ENCODE measurements around the gene DAPK3. TPM values are rescaled to one million over a fixed set of nuclear protein-coding genes. Genes with fewer than 3 reads are reported as not detected.

DAPK3 gene
- polyA plus RNA-seq, 2 of the 4 experiments (the other 2 are of a cell fraction) = 33.0 to 54.9 TPM

GRCh38 chr19:3919793-3920192 is 51.1 kb downstream of the DAPK3 start:
- H3K4me2 ChIP-seq = no peak overlapping the region
- FAIRE-seq (no peak), DNase-seq (ENCODE audit: low read depth in 1 of 2, low spot score in 1 of 2) (no peak), ATAC-seq (no peak)
- H3K27ac ChIP-seq = no peak overlapping the region
- 58% methylated on average over 8 of the region's 8 CpGs for WGBS (ENCODE audit: missing lambda C conversion rate)
- ChIA-PET POLR2A (no interaction called here), CTCF (interaction anchor here (0.6 to 1.2 kb wide), 2 partner anchors 10 to 15 kb away, joined by 3 to 5 read pairs; no protein-coding TSS in a partner anchor)
- no peaks in the 10 kb centered on the region for H3K4me1 ChIP-seq
- H3K9me3 ChIP-seq = peaks cover 13% of the 10 kb centered on the region; the same call in 1 of the 3 replicates
- no peak for TF ChIP-seq GATA3 (IDR thresholded peaks at IDR 0.05; ENCODE audit: borderline replicate concordance)
- TF ChIP-seq PBX3 (IDR thresholded peaks at IDR 0.05) = no peak
- no peak for TF ChIP-seq TFCP2L1 (CRISPR knock-in tag; IDR thresholded peaks at IDR 0.05)
- no peak overlapping the region for H3K4me3 ChIP-seq

GRCh38 chr19:3916033-3916432 is 54.9 kb downstream of the DAPK3 start:
- H3K4me1 ChIP-seq = no peaks in the 10 kb centered on the region
- no peak for FAIRE-seq
- no peak for DNase-seq (ENCODE audit: low read depth in 1 of 2, low spot score in 1 of 2)
- POLR2A ChIA-PET = interaction anchor here (0.7 kb wide), 1 partner anchor 1544 kb away, joined by 3 read pairs; no protein-coding TSS in a partner anchor
- WGBS (ENCODE audit: missing lambda C conversion rate) = 51% methylated on average over 5 of the region's 5 CpGs
- H3K4me2 ChIP-seq = no peak overlapping the region
- no peak for TF ChIP-seq EP300 (IDR thresholded peaks at IDR 0.05)
- TF ChIP-seq ELK1 (IDR thresholded peaks at IDR 0.05; ENCODE audit: low read depth, low read length) = no peak
- no peak for TF ChIP-seq ZSCAN20 (CRISPR knock-in tag; IDR thresholded peaks at IDR 0.05)
- TF ChIP-seq REST (IDR thresholded peaks at IDR 0.05) = no peak
- no peak for TF ChIP-seq MAX (IDR thresholded peaks at IDR 0.05)
- TF ChIP-seq HOXB13 (CRISPR knock-in tag; IDR thresholded peaks at IDR 0.05; ENCODE audit: low read depth) = no peak
- no peak for TF ChIP-seq HDAC2 (IDR thresholded peaks at IDR 0.05)
- no peak for TF ChIP-seq KDM1A (IDR thresholded peaks at IDR 0.05; ENCODE audit: low read depth)
- no peak for TF ChIP-seq NPAS2 (CRISPR knock-in tag; IDR thresholded peaks at IDR 0.05; ENCODE audit: borderline replicate concordance)
- no peak for TF ChIP-seq KDM5A (IDR thresholded peaks at IDR 0.05)
- TF ChIP-seq ZC3H11A (IDR thresholded peaks at IDR 0.05) = no peak
- no peak for TF ChIP-seq RCOR1 (IDR thresholded peaks at IDR 0.05; ENCODE audit: low read depth, low read length)
- no peak for TF ChIP-seq RFX5 (IDR thresholded peaks at IDR 0.05)
- ATAC-seq = no peak
- no peak overlapping the region for H3K27ac ChIP-seq
- H3K9me3 ChIP-seq = peaks cover 6% of the 10 kb centered on the region; the same call in 1 of the 3 replicates
- CTCF ChIA-PET = no interaction called here
- no peak overlapping the region for H3K4me3 ChIP-seq

- no peak overlapping the region for H3K4me3 ChIP-seq
- H3K4me1 ChIP-seq = no peaks in the 10 kb centered on the region
- peaks cover 8% of the 10 kb centered on the region for H3K9me3 ChIP-seq
- DNase-seq (ENCODE audit: low read depth in 1 of 2, low spot score in 1 of 2) = no peak
- 57% methylated on average over 7 of the region's 9 CpGs for WGBS (ENCODE audit: missing lambda C conversion rate)
- no peak overlapping the region for H3K27ac ChIP-seq
- ChIA-PET CTCF (no interaction called here), POLR2A (no interaction called here)
- ATAC-seq = no peak
- H3K4me2 ChIP-seq = no peak overlapping the region
- no peak for FAIRE-seq
- no peak for TF ChIP-seq HES2 (IDR thresholded peaks at IDR 0.05)
- TF ChIP-seq ZSCAN20 (CRISPR knock-in tag; IDR thresholded peaks at IDR 0.05) = no peak
- TF ChIP-seq POLR2AphosphoS2 (conservative IDR thresholded peaks at IDR 0.05; ENCODE audit: low read length) = no peak
- no peak for TF ChIP-seq FOSL2 (IDR thresholded peaks at IDR 0.05)
- TF ChIP-seq FOSL2 (CRISPR knock-in tag; IDR thresholded peaks at IDR 0.05) = no peak
- TF ChIP-seq CTCF (IDR thresholded peaks at IDR 0.05) = no peak
- TF ChIP-seq SREBF2 (IDR thresholded peaks at IDR 0.05) = no peak
- no peak for TF ChIP-seq ELK1 (IDR thresholded peaks at IDR 0.05; ENCODE audit: low read depth, low read length)
- peak; percentile 65 for TF ChIP-seq CHD2 (IDR thresholded peaks at IDR 0.05; ENCODE audit: low read length, partially characterized antibody)
- TF ChIP-seq MYC (IDR thresholded peaks at IDR 0.05; ENCODE audit: borderline replicate concordance, low read length) = no peak
- TF ChIP-seq CHD4 (IDR thresholded peaks at IDR 0.05; ENCODE audit: borderline replicate concordance) = no peak
Measured at GRCh38 chr19:3914199-3914598, 56.7 kb downstream of the DAPK3 start.
